HAP-1 (cell line): ENCODE measurements around the gene VAMP5.
"Not testable (repeated sequence)": the region's sequence is repeated elsewhere in the genome, so short reads cannot be mapped to it uniquely, and the experiment has no call there.

ENCODE experiments used
- DNase-seq, 2 experiments: peaks; one replicate each; pipeline ENCODE4 v3.0.0-alpha.2; 2016 to 2020; ENCODE audit warnings: low spot score in 2 of 2
- H3K27me3 ChIP-seq: fragments of 250-450 bp; sonication (Bioruptor Pico); 2 replicates; pipeline ENCODE4 v1.5.1; 2020; ENCODE audit warnings: low read depth, mild to moderate bottlenecking, moderate library complexity
- H3K36me3 ChIP-seq: fragments of 250-450 bp; sonication (Bioruptor Pico); replicated peaks from 2 replicates; pipeline ENCODE4 v1.5.1; 2020; ENCODE audit warnings: mild to moderate bottlenecking
- H3K4me1 ChIP-seq: fragments of 250-450 bp; sonication (Bioruptor Pico); 2 replicates; pipeline ENCODE4 v1.5.1; 2020; ENCODE audit warnings: mild to moderate bottlenecking
- H3K4me3 ChIP-seq: fragments of 250-450 bp; sonication (Bioruptor Pico); 2 replicates; pipeline ENCODE4 v1.5.1; 2020; ENCODE audit warnings: mild to moderate bottlenecking, moderate library complexity
- H3K9me3 ChIP-seq: fragments of 250-450 bp; sonication (Bioruptor Pico); 2 replicates; pipeline ENCODE4 v1.5.1; 2020; ENCODE audit warnings: mild to moderate bottlenecking, moderate library complexity
- in situ Hi-C: fragments of 300-500 bp; cut with MboI; formaldehyde crosslinking; loops from 3 replicates; pipeline ENCODE4 v1.14.3; 2020; ENCODE audit warnings: low sequenced_read_pairs, inconsistent platforms, mixed read lengths

Gene VAMP5

GRCh38 chr2:85558160-85558559, 26.1 kb upstream of the VAMP5 start:
- DNase-seq: no peak
- in situ Hi-C loops: no loop called here
- Histone ChIP-seq H3K36me3 (peaks cover 36% of the 10 kb centered on the region), H3K4me3 (no peak overlapping the region), H3K4me1 (peaks cover 7% of the 10 kb centered on the region), H3K9me3 (no peaks in the 10 kb centered on the region), H3K27me3 (no peaks in the 10 kb centered on the region)

GRCh38 chr2:85560403-85560726, 23.9 kb upstream of the VAMP5 start:
- peaks cover 21% of the 10 kb centered on the region for H3K36me3 ChIP-seq
- H3K9me3 ChIP-seq, H3K4me1 ChIP-seq, H3K27me3 ChIP-seq, DNase-seq: not testable (repeated sequence)
- peak overlapping the region; percentile 74 for H3K4me3 ChIP-seq
- in situ Hi-C loops: loop anchor here (5.0 kb wide), 1 partner anchor 42 kb away; the partner anchor contains the start of gene TMEM150A

DNA sequence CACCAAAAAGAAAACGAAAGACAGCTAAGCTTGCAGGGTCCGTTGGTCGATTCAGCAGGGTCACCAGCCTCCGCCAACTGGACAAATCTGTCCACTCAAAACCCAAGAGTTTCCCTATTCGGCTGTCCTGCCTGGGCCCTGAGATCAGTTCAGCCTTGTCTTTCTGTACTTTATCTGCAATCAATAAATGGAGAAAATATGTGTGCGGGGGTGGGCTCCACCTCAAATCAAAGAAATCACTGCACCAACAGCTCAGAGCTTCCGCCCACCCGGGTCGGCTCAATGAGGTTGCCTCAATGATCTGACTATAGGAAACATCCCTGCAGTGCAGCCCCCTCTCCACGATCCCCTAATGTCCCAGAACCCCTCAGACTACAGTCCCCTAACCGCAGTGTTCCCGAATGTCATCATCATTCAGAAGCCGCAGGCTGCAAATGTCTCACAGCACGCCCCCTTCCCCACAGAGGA, 23.4 kb upstream of the VAMP5 start:
- Histone ChIP-seq H3K9me3 (no peaks in the 10 kb centered on the region), H3K4me3 (peak overlapping the region; percentile 74), H3K36me3 (peaks cover 16% of the 10 kb centered on the region), H3K4me1 (peaks cover 7% of the 10 kb centered on the region), H3K27me3 (no peaks in the 10 kb centered on the region)
- in situ Hi-C loops: loop anchor here (5.0 kb wide), 1 partner anchor 41 kb away; the partner anchor contains the start of gene TMEM150A
- DNase-seq: no peak

- Histone ChIP-seq H3K4me3 (peak within 1 kb of the TSS; percentile 74), H3K4me1 (peaks cover 7% of the 10 kb centered on the region), H3K9me3 (no peaks in the 10 kb centered on the region), H3K36me3 (peaks cover 13% of the 10 kb centered on the region), H3K27me3 (no peaks in the 10 kb centered on the region)
- peak; percentile 96 to 97 for DNase-seq
- in situ Hi-C loops: loop anchor here (5.0 kb wide), 1 partner anchor 41 kb away; the partner anchor contains the start of gene TMEM150A
Observed at GRCh38 chr2:85561280-85562212, 22.7 kb upstream of the VAMP5 start, which contains the start of gene GGCX. GGCX (minus strand) TSS chr2:85561493; CDS start chr2:85561428, 65 bp downstream.

GRCh38 chr2:85564144-85564563, 20.1 kb upstream of the VAMP5 start:
- in situ Hi-C loops: loop anchor here (5.0 kb wide), 1 partner anchor 38 kb away; the partner anchor contains the start of gene TMEM150A
- Histone ChIP-seq H3K36me3 (peaks cover under 1% of the 10 kb centered on the region; the same call in 1 of the 2 replicates), H3K27me3 (no peaks in the 10 kb centered on the region), H3K4me3 (no peak overlapping the region), H3K4me1 (peaks cover 7% of the 10 kb centered on the region), H3K9me3 (no peaks in the 10 kb centered on the region)
- no peak for DNase-seq

GRCh38 chr2:85566265-85566664, 18.0 kb upstream of the VAMP5 start:
- Histone ChIP-seq H3K4me3 (no peak overlapping the region), H3K9me3 (no peaks in the 10 kb centered on the region), H3K27me3 (no peaks in the 10 kb centered on the region; the same call in 1 of the 2 replicates), H3K36me3 (no peaks in the 10 kb centered on the region), H3K4me1 (no peaks in the 10 kb centered on the region)
- in situ Hi-C loops: no loop called here
- DNase-seq: no peak

DNA sequence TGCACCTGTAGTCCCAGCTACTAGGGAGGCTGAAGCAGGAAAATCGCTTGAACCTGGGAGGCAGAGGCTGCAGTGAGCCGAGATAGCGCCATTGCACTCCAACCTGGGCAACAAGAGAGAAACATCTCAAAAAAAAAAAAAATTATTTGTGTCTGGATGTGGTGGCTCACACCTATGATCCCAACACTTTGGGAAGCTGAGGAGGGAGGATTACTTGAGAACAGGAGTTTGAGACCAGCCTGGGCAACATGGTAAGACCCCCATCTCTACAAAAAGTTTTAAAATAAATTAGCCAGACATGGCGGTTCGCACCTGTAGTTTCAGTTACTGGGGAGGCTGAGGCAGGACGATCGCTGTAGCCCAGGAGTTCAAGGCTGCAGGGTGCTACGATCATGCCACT, 8.5 kb upstream of the VAMP5 start:
- Histone ChIP-seq H3K4me3 (no peak overlapping the region), H3K36me3 (no peaks in the 10 kb centered on the region), H3K4me1 (peaks cover 9% of the 10 kb centered on the region), H3K9me3 (no peaks in the 10 kb centered on the region), H3K27me3 (no peaks in the 10 kb centered on the region)
- in situ Hi-C loops: no loop called here
- DNase-seq: no peak

- peaks cover 8% of the 10 kb centered on the region for H3K4me1 ChIP-seq
- no peak for DNase-seq
- no peaks in the 10 kb centered on the region for H3K27me3 ChIP-seq
- H3K9me3 ChIP-seq: no peaks in the 10 kb centered on the region
- no peaks in the 10 kb centered on the region for H3K36me3 ChIP-seq
- no peak overlapping the region for H3K4me3 ChIP-seq
- in situ Hi-C loops: no loop called here
Observed at GRCh38 chr2:85577063-85577385, 7.2 kb upstream of the VAMP5 start.

DNA sequence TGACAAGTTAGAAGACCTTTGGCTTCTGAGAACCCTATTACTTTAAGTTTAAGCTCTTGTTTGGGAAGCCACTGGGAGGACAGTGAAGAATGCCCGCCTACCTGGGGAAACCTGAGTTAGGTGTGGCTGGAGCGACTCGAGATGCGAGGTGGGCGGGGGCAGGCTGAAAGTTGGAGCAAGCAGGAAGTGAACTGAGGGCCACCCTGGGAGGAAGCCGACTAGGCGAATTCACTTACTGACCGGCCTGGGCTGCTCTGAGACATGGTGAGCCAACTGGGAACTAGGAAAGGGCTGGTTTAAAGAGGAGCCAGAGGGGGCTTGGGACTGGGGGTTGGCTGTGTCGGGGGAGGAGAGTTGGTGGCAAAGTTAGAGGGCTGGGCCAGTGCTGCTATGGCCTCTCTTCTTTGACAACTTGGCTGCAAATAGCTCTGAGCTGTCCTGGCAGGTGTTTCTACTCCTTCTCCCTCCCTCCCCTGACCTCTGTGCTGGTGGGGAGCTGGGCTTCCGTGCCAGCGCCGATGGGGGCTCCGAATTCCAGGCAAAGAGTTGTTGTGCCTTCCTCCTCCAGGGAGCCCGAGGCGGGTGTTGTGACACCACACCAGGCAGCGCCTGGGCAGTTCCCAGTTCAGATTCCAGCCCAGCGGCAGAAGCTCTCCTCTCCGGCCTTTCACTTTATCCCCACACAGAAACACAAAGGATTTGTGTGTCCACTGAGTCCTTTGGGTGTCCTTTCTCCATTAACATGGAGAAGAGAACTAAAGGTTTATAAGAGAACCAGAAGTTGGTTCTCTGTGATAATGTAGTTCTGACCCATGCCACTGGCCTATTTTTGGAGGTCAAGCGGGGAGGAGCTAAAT, 6.6 kb upstream of the VAMP5 start, which contains the start of gene VAMP8:
VAMP8 (plus strand) TSS at position 201 of the 857 bp plus-strand sequence; CDS start at position 262, 61 bp downstream.
- Histone ChIP-seq H3K36me3 (no peaks in the 10 kb centered on the region), H3K9me3 (no peaks in the 10 kb centered on the region), H3K27me3 (no peaks in the 10 kb centered on the region), H3K4me1 (peaks cover 4% of the 10 kb centered on the region), H3K4me3 (no peak within 1 kb of the TSS)
- in situ Hi-C loops: no loop called here
- DNase-seq: no peak

GRCh38 chr2:85578243-85579180, 5.7 kb upstream of the VAMP5 start:
- no peak overlapping the region for H3K4me3 ChIP-seq
- no peaks in the 10 kb centered on the region for H3K9me3 ChIP-seq
- in situ Hi-C loops: no loop called here
- H3K27me3 ChIP-seq: no peaks in the 10 kb centered on the region; the same call in 1 of the 2 replicates
- no peaks in the 10 kb centered on the region for H3K4me1 ChIP-seq
- DNase-seq: no peak
- no peaks in the 10 kb centered on the region for H3K36me3 ChIP-seq

GRCh38 chr2:85579266-85579935, 4.8 kb upstream of the VAMP5 start:
- no peaks in the 10 kb centered on the region for H3K36me3 ChIP-seq
- H3K4me1 ChIP-seq: no peaks in the 10 kb centered on the region
- in situ Hi-C loops: no loop called here
- DNase-seq: no peak
- H3K9me3 ChIP-seq: no peaks in the 10 kb centered on the region
- no peak overlapping the region for H3K4me3 ChIP-seq
- H3K27me3 ChIP-seq: no peaks in the 10 kb centered on the region; the same call in 1 of the 2 replicates

- no peaks in the 10 kb centered on the region for H3K9me3 ChIP-seq
- H3K36me3 ChIP-seq: no peaks in the 10 kb centered on the region
- in situ Hi-C loops: no loop called here
- no peaks in the 10 kb centered on the region for H3K4me1 ChIP-seq
- no peaks in the 10 kb centered on the region; the same call in 1 of the 2 replicates for H3K27me3 ChIP-seq
- no peak for DNase-seq
- H3K4me3 ChIP-seq: no peak overlapping the region
Observed at GRCh38 chr2:85580206-85580605, 4.0 kb upstream of the VAMP5 start.
